Measurements from ENCODE around the gene ZMAT5.

GRCh38 chr22:29814003-29814402 is 47.2 kb upstream of the ZMAT5 start:
- TF ChIP-seq CTCF (tag by site-specific recombination; IDR thresholded peaks at IDR 0.05), result no peak
- TF ChIP-seq ZFP3 (tag by site-specific recombination; IDR thresholded peaks at IDR 0.05; ENCODE audit: low read depth), result no peak
- no peak for TF ChIP-seq FEZF1 (tag by site-specific recombination; IDR thresholded peaks at IDR 0.05)
- TF ChIP-seq, protein P1, sequence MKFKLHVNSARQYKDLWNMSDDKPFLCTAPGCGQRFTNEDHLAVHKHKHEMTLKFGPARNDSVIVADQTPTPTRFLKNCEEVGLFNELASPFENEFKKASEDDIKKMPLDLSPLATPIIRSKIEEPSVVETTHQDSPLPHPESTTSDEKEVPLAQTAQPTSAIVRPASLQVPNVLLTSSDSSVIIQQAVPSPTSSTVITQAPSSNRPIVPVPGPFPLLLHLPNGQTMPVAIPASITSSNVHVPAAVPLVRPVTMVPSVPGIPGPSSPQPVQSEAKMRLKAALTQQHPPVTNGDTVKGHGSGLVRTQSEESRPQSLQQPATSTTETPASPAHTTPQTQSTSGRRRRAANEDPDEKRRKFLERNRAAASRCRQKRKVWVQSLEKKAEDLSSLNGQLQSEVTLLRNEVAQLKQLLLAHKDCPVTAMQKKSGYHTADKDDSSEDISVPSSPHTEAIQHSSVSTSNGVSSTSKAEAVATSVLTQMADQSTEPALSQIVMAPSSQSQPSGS (tag by site-specific recombination; IDR thresholded peaks at IDR 0.05; ENCODE audit: low read depth), result no peak

Measured in HEK293 (cell line).